CD4-positive, alpha-beta T cell treated with Interleukin-4 for 1 hour (primary cell): ENCODE results near the gene CPVL.

Experiments
- DNase-seq, 2 donors: peaks; one replicate each; pipeline ENCODE4 v3.0.0-alpha.2; 2020 to 2022

The CPVL gene

GRCh38 chr7:29090151-29090805, 56.1 kb downstream of the CPVL start:
- no peak for DNase-seq

GRCh38 chr7:29087840-29088170, 58.5 kb downstream of the CPVL start:
- no peak for DNase-seq

- DNase-seq, result no peak
These were observed 59.8 kb downstream of the CPVL start for GRCh38 chr7:29086545-29086944.

- DNase-seq, result no peak
These were observed 61.5 kb downstream of the CPVL start for GRCh38 chr7:29084832-29085231.

GRCh38 chr7:29080803-29081202, 65.5 kb downstream of the CPVL start:
- no peak for DNase-seq

GRCh38 chr7:29078311-29079260, 67.8 kb downstream of the CPVL start:
- DNase-seq, result no peak

GRCh38 chr7:29077854-29078253, 68.5 kb downstream of the CPVL start:
- DNase-seq, result no peak

GRCh38 chr7:29077176-29077575, 69.2 kb downstream of the CPVL start:
- no peak for DNase-seq

- no peak for DNase-seq
These were observed 69.7 kb downstream of the CPVL start for GRCh38 chr7:29076631-29077030.

- DNase-seq, result no peak
These were observed 70.7 kb downstream of the CPVL start for GRCh38 chr7:29075606-29076005.

- DNase-seq, result no peak
These were observed 75.0 kb downstream of the CPVL start for GRCh38 chr7:29071203-29071874.

- no peak for DNase-seq
These were observed 79.7 kb downstream of the CPVL start for GRCh38 chr7:29066641-29067040.

- DNase-seq, result no peak
These were observed 81.0 kb downstream of the CPVL start for GRCh38 chr7:29065181-29065857.

- DNase-seq, result no peak
These were observed 82.5 kb downstream of the CPVL start for GRCh38 chr7:29063872-29064271.

GRCh38 chr7:29063236-29063635, 83.1 kb downstream of the CPVL start:
- no peak for DNase-seq

GRCh38 chr7:29053105-29053872, 93.0 kb downstream of the CPVL start:
- no peak for DNase-seq

- DNase-seq, result no peak
These were observed 99.4 kb downstream of the CPVL start for GRCh38 chr7:29046978-29047377.

- DNase-seq, result no peak
These were observed 100.9 kb downstream of the CPVL start for GRCh38 chr7:29045258-29046086.

GRCh38 chr7:29044554-29044953, 101.8 kb downstream of the CPVL start:
- no peak for DNase-seq

- no peak for DNase-seq
These were observed 102.8 kb downstream of the CPVL start for GRCh38 chr7:29043576-29043975.

GRCh38 chr7:29042824-29043231, 103.5 kb downstream of the CPVL start:
- no peak for DNase-seq
